Activated T-helper 1 cell treated with anti-CD3 and anti-CD28 coated beads, Interleukin-12 subunit alpha, Interleukin-12 subunit beta, Interleukin-2, Interleukin-4 antibody, amounts not matched to agents 30 ng/mL and 10 ng/mL and 1 ng/mL, durations not matched to agents 14 hours and 24 hours and 36 hours (primary cell): ENCODE data around the gene RGS4. TPM values are rescaled to one million over a fixed set of nuclear protein-coding genes. Genes with fewer than 3 reads are reported as not detected.

Experiments used
- DNase-seq: peaks from one replicate; pipeline ENCODE4 v3.0.0; 2021; ENCODE audit warnings: low spot score
- H3K27ac Mint-ChIP-seq: one replicate; pipeline ENCODE4 v1.8.0; 2021; ENCODE audit warnings: mild to moderate bottlenecking, mixed read lengths
- H3K27me3 Mint-ChIP-seq: one replicate; pipeline ENCODE4 v1.8.0; 2022; ENCODE audit warnings: mild to moderate bottlenecking, moderate library complexity, mixed read lengths; ENCODE audit not compliant: insufficient read depth
- H3K36me3 Mint-ChIP-seq: one replicate; pipeline ENCODE4 v1.8.0; 2021; ENCODE audit warnings: low read depth, mixed read lengths
- H3K4me1 Mint-ChIP-seq: one replicate; pipeline ENCODE4 v1.8.0; 2021; ENCODE audit warnings: low read depth, mixed read lengths
- H3K4me3 Mint-ChIP-seq: one replicate; pipeline ENCODE4 v1.8.0; 2021; ENCODE audit warnings: mild to moderate bottlenecking, moderate library complexity, mixed read lengths
- H3K9me3 Mint-ChIP-seq: one replicate; pipeline ENCODE4 v1.8.0; 2021; ENCODE audit warnings: mixed read lengths
- intact Hi-C: fragments of 100-400 bp; cut with micrococcal nuclease; formaldehyde crosslinking; loops from one replicate; pipeline ENCODE4 v1.15.1; 2024
- total RNA-seq: library from RNA; stranded (reverse); gene quantifications from 2 replicates; pipeline ENCODE4 v1.2.3, GENCODE V29; 2022

Gene RGS4
- total RNA-seq, 1 donor from 2014 or later: not detected

GRCh38 chr1:163054181-163054591 is 15.0 kb upstream of the RGS4 start:
- Mint-ChIP-seq H3K27ac (no peak overlapping the region), H3K4me1 (no peaks in the 10 kb centered on the region), H3K27me3 (peaks cover 2% of the 10 kb centered on the region), H3K36me3 (no peaks in the 10 kb centered on the region), H3K4me3 (no peak overlapping the region), H3K9me3 (no peaks in the 10 kb centered on the region)
- no peak for DNase-seq
- intact Hi-C loops: no loop called here

- intact Hi-C loops: no loop called here
- H3K27me3 Mint-ChIP-seq: peaks cover 3% of the 10 kb centered on the region
These were observed 14.2 kb upstream of the RGS4 start for GRCh38 chr1:163055005-163055404.

GRCh38 chr1:163055531-163055930 is 13.6 kb upstream of the RGS4 start:
- no peaks in the 10 kb centered on the region for H3K9me3 Mint-ChIP-seq
- no peak for DNase-seq
- no peak overlapping the region for H3K27ac Mint-ChIP-seq
- H3K4me3 Mint-ChIP-seq: no peak overlapping the region
- intact Hi-C loops: no loop called here
- H3K36me3 Mint-ChIP-seq: no peaks in the 10 kb centered on the region
- peaks cover 3% of the 10 kb centered on the region for H3K27me3 Mint-ChIP-seq
- H3K4me1 Mint-ChIP-seq: no peaks in the 10 kb centered on the region

More at GRCh38 chr1:163055005-163055404, 14.2 kb upstream of the RGS4 start:
- Mint-ChIP-seq H3K36me3 (no peaks in the 10 kb centered on the region), H3K27ac (no peak overlapping the region), H3K9me3 (no peaks in the 10 kb centered on the region), H3K4me1 (no peaks in the 10 kb centered on the region), H3K4me3 (no peak overlapping the region)
- no peak for DNase-seq

- Mint-ChIP-seq H3K36me3 (no peaks in the 10 kb centered on the region), H3K27me3 (peaks cover 3% of the 10 kb centered on the region), H3K4me3 (no peak overlapping the region), H3K4me1 (no peaks in the 10 kb centered on the region), H3K9me3 (no peaks in the 10 kb centered on the region), H3K27ac (no peak overlapping the region)
- intact Hi-C loops: no loop called here
- no peak for DNase-seq
These were observed 12.3 kb upstream of the RGS4 start for GRCh38 chr1:163056831-163057230.

GRCh38 chr1:163060343-163061007 is 8.7 kb upstream of the RGS4 start:
- no peak overlapping the region for H3K27ac Mint-ChIP-seq
- peaks cover 3% of the 10 kb centered on the region for H3K27me3 Mint-ChIP-seq
- no peaks in the 10 kb centered on the region for H3K9me3 Mint-ChIP-seq
- no peak overlapping the region for H3K4me3 Mint-ChIP-seq
- intact Hi-C loops: no loop called here
- no peak for DNase-seq
- no peaks in the 10 kb centered on the region for H3K4me1 Mint-ChIP-seq
- H3K36me3 Mint-ChIP-seq: no peaks in the 10 kb centered on the region

GRCh38 chr1:163063143-163063542 is 6.0 kb upstream of the RGS4 start:
- no peak overlapping the region for H3K27ac Mint-ChIP-seq
- H3K27me3 Mint-ChIP-seq: peaks cover 5% of the 10 kb centered on the region
- H3K4me3 Mint-ChIP-seq: no peak overlapping the region
- no peaks in the 10 kb centered on the region for H3K4me1 Mint-ChIP-seq
- DNase-seq: no peak
- no peaks in the 10 kb centered on the region for H3K9me3 Mint-ChIP-seq
- no peaks in the 10 kb centered on the region for H3K36me3 Mint-ChIP-seq
- intact Hi-C loops: no loop called here

- Mint-ChIP-seq H3K9me3 (no peaks in the 10 kb centered on the region), H3K27me3 (peaks cover 9% of the 10 kb centered on the region), H3K4me3 (no peak overlapping the region), H3K36me3 (no peaks in the 10 kb centered on the region), H3K4me1 (no peaks in the 10 kb centered on the region), H3K27ac (no peak overlapping the region)
- intact Hi-C loops: no loop called here
- DNase-seq: no peak
These were observed 5.6 kb upstream of the RGS4 start for GRCh38 chr1:163063610-163064009.

- intact Hi-C loops: no loop called here
- DNase-seq: no peak
- Mint-ChIP-seq H3K27me3 (peaks cover 14% of the 10 kb centered on the region), H3K9me3 (no peaks in the 10 kb centered on the region), H3K4me1 (no peaks in the 10 kb centered on the region), H3K4me3 (no peak overlapping the region), H3K36me3 (no peaks in the 10 kb centered on the region), H3K27ac (no peak overlapping the region)
These were observed 3.0 kb upstream of the RGS4 start for GRCh38 chr1:163066168-163066567.

- no peaks in the 10 kb centered on the region for H3K4me1 Mint-ChIP-seq
- H3K9me3 Mint-ChIP-seq: no peaks in the 10 kb centered on the region
- H3K27me3 Mint-ChIP-seq: peaks cover 14% of the 10 kb centered on the region
- intact Hi-C loops: no loop called here
- no peak for DNase-seq
- H3K4me3 Mint-ChIP-seq: no peak overlapping the region
- H3K36me3 Mint-ChIP-seq: no peaks in the 10 kb centered on the region
- H3K27ac Mint-ChIP-seq: no peak overlapping the region
These were observed 2.5 kb upstream of the RGS4 start for GRCh38 chr1:163066686-163067085.

GRCh38 chr1:163068716-163069115 is 445 bp upstream of the RGS4 start:
- Mint-ChIP-seq H3K27me3 (peaks cover 16% of the 10 kb centered on the region), H3K4me3 (no peak overlapping the region), H3K9me3 (no peaks in the 10 kb centered on the region), H3K4me1 (no peaks in the 10 kb centered on the region), H3K36me3 (no peaks in the 10 kb centered on the region), H3K27ac (no peak overlapping the region)
- no peak for DNase-seq
- intact Hi-C loops: no loop called here

- Mint-ChIP-seq H3K9me3 (no peaks in the 10 kb centered on the region), H3K36me3 (no peaks in the 10 kb centered on the region), H3K27me3 (peaks cover 19% of the 10 kb centered on the region), H3K4me1 (no peaks in the 10 kb centered on the region), H3K4me3 (no peak overlapping the region), H3K27ac (no peak overlapping the region)
- intact Hi-C loops: loop anchor here (10.0 kb wide), 1 partner anchor 225 kb away; no protein-coding TSS in a partner anchor
- no peak for DNase-seq
These were observed 605 bp downstream of the RGS4 start for GRCh38 chr1:163069655-163070277.

- no peaks in the 10 kb centered on the region for H3K4me1 Mint-ChIP-seq
- DNase-seq: peak; percentile 11
- no peaks in the 10 kb centered on the region for H3K9me3 Mint-ChIP-seq
- peaks cover 19% of the 10 kb centered on the region for H3K27me3 Mint-ChIP-seq
- H3K27ac Mint-ChIP-seq: no peak overlapping the region
- no peak overlapping the region for H3K4me3 Mint-ChIP-seq
- intact Hi-C loops: loop anchor here (1.0 to 10.0 kb wide), 2 partner anchors 227 to 244 kb away; no protein-coding TSS in a partner anchor
- no peaks in the 10 kb centered on the region for H3K36me3 Mint-ChIP-seq
These were observed 2.5 kb downstream of the RGS4 start for GRCh38 chr1:163071405-163072255.

- intact Hi-C loops: loop anchor here (10.0 kb wide), 1 partner anchor 228 kb away; no protein-coding TSS in a partner anchor
- H3K4me1 Mint-ChIP-seq: no peaks in the 10 kb centered on the region
- H3K36me3 Mint-ChIP-seq: no peaks in the 10 kb centered on the region
- no peaks in the 10 kb centered on the region for H3K9me3 Mint-ChIP-seq
- DNase-seq: no peak
- peaks cover 19% of the 10 kb centered on the region for H3K27me3 Mint-ChIP-seq
- H3K27ac Mint-ChIP-seq: no peak overlapping the region
- H3K4me3 Mint-ChIP-seq: no peak overlapping the region
These were observed 3.5 kb downstream of the RGS4 start for GRCh38 chr1:163072658-163073057.
